Measurements from ENCODE around the gene PTBP1. TPM values are rescaled to one million over a fixed set of nuclear protein-coding genes. Genes with fewer than 3 reads are reported as not detected.
A peak's percentile ranks its signal among the peaks of the same experiment; 100 is the strongest.

Gene PTBP1
- total and polyA plus RNA-seq, 9 of the 15 experiments (the other 6 are each of a cell fraction or from before 2014, with no cell fraction given), result 14.0 to 759 (median 234) TPM

- TF ChIP-seq FOXK2 (conservative IDR thresholded peaks at IDR 0.05 in 1 of 2, IDR thresholded peaks at IDR 0.05 in 1 of 2; ENCODE audit: low read depth in 2 of 2) (0 out of 4 replicates have a peak, but pooled peaks of 1 of the 2 experiments have one; percentile 30), BRD4 (IDR thresholded peaks at IDR 0.05) (no peak), NR3C1 (CRISPR knock-in tag; IDR thresholded peaks at IDR 0.05) (no peak), RCOR1 (IDR thresholded peaks at IDR 0.05; ENCODE audit: borderline replicate concordance in 1 of 2, low read depth in 2 of 2, low read length in 2 of 2) (no peak), YY1 (IDR thresholded peaks at IDR 0.05; ENCODE audit: borderline replicate concordance in 1 of 3, control insufficient read depth in 1 of 3, extremely low read depth in 1 of 3, insufficient read depth in 3 of 3, insufficient read length in 1 of 3, insufficient replicate concordance in 2 of 3, low read depth in 1 of 3, low read length in 2 of 3) (no peak), MTF1 (CRISPR knock-in tag; IDR thresholded peaks at IDR 0.05; ENCODE audit: borderline replicate concordance) (no peak), PML (IDR thresholded peaks at IDR 0.05; ENCODE audit: low read length) (no peak), MCM7 (IDR thresholded peaks at IDR 0.05) (no peak), ZNF280A (IDR thresholded peaks at IDR 0.05; ENCODE audit: low read depth, partially characterized antibody) (no peak), TFAP4 (CRISPR knock-in tag; IDR thresholded peaks at IDR 0.05; ENCODE audit: borderline replicate concordance) (no peak), ZNF449 (CRISPR knock-in tag; IDR thresholded peaks at IDR 0.05) (no peak), MYC (IDR thresholded peaks at IDR 0.05; ENCODE audit: low read depth, low read length) (peak; percentile 14; the same call in 1 of the 2 replicates), MYC (CRISPR knock-in tag; IDR thresholded peaks at IDR 0.05; ENCODE audit: borderline replicate concordance, low read depth) (no peak), ZNF408 (CRISPR knock-in tag; IDR thresholded peaks at IDR 0.05; ENCODE audit: low read depth) (no peak), DIDO1 (tag; IDR thresholded peaks at IDR 0.05; ENCODE audit: low read depth) (no peak), NRF1 (conservative IDR thresholded peaks at IDR 0.05 in 1 of 2, IDR thresholded peaks at IDR 0.05 in 1 of 2) (no peak), EWSR1 (IDR thresholded peaks at IDR 0.05; ENCODE audit: borderline replicate concordance, low read depth, partially characterized antibody) (no peak), CBFB (CRISPR knock-in tag; IDR thresholded peaks at IDR 0.05) (no peak), ETV5 (CRISPR knock-in tag; IDR thresholded peaks at IDR 0.05; ENCODE audit: low read depth) (peak; percentile 30; the same call in 1 of the 2 replicates)
- TF ChIP-seq, protein P1, sequence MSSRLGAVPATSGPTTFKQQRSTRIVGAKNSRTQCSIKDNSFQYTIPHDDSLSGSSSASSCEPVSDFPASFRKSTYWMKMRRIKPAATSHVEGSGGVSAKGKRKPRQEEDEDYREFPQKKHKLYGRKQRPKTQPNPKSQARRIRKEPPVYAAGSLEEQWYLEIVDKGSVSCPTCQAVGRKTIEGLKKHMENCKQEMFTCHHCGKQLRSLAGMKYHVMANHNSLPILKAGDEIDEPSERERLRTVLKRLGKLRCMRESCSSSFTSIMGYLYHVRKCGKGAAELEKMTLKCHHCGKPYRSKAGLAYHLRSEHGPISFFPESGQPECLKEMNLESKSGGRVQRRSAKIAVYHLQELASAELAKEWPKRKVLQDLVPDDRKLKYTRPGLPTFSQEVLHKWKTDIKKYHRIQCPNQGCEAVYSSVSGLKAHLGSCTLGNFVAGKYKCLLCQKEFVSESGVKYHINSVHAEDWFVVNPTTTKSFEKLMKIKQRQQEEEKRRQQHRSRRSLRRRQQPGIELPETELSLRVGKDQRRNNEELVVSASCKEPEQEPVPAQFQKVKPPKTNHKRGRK (tag; IDR thresholded peaks at IDR 0.05), result no peak
- TF ChIP-seq, protein P2, sequence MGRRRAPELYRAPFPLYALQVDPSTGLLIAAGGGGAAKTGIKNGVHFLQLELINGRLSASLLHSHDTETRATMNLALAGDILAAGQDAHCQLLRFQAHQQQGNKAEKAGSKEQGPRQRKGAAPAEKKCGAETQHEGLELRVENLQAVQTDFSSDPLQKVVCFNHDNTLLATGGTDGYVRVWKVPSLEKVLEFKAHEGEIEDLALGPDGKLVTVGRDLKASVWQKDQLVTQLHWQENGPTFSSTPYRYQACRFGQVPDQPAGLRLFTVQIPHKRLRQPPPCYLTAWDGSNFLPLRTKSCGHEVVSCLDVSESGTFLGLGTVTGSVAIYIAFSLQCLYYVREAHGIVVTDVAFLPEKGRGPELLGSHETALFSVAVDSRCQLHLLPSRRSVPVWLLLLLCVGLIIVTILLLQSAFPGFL (CRISPR knock-in tag; IDR thresholded peaks at IDR 0.05), result no peak
Observed at GRCh38 chr19:792306-792885, 4.9 kb upstream of the PTBP1 start (continued).

All from K562 (cell line).